ENCODE measurements around the gene PRSS2.

The PRSS2 gene

GRCh38 chr7:142789441-142789840 is 18.7 kb downstream of the PRSS2 start:
- TF ChIP-seq POLR2AphosphoS5 (IDR thresholded peaks at IDR 0.05; ENCODE audit: low read depth, low read length) (no peak), SIN3A (IDR thresholded peaks at IDR 0.05; ENCODE audit: borderline replicate concordance, insufficient read depth, low read length) (no peak), REST (IDR thresholded peaks at IDR 0.05; ENCODE audit: insufficient read depth in 1 of 2, low read depth in 2 of 2, low read length in 2 of 2) (no peak), TAF1 (IDR thresholded peaks at IDR 0.05; ENCODE audit: borderline replicate concordance, insufficient read depth, low read length) (no peak), FOXP2 (optimal IDR thresholded peaks at IDR 0.05; ENCODE audit: borderline replicate concordance, extremely low read depth, extremely low read length, insufficient read depth) (no peak)

GRCh38 chr7:142790056-142790455 is 19.3 kb downstream of the PRSS2 start:
- TF ChIP-seq FOXP2 (optimal IDR thresholded peaks at IDR 0.05; ENCODE audit: borderline replicate concordance, extremely low read depth, extremely low read length, insufficient read depth) (no peak), TAF1 (IDR thresholded peaks at IDR 0.05; ENCODE audit: borderline replicate concordance, insufficient read depth, low read length) (no peak), SIN3A (IDR thresholded peaks at IDR 0.05; ENCODE audit: borderline replicate concordance, insufficient read depth, low read length) (no peak), POLR2AphosphoS5 (IDR thresholded peaks at IDR 0.05; ENCODE audit: low read depth, low read length) (no peak), REST (IDR thresholded peaks at IDR 0.05; ENCODE audit: insufficient read depth in 1 of 2, low read depth in 2 of 2, low read length in 2 of 2) (no peak)

- TF ChIP-seq FOXP2 (optimal IDR thresholded peaks at IDR 0.05; ENCODE audit: borderline replicate concordance, extremely low read depth, extremely low read length, insufficient read depth) (no peak), POLR2AphosphoS5 (IDR thresholded peaks at IDR 0.05; ENCODE audit: low read depth, low read length) (no peak), REST (IDR thresholded peaks at IDR 0.05; ENCODE audit: insufficient read depth in 1 of 2, low read depth in 2 of 2, low read length in 2 of 2) (no peak), TAF1 (IDR thresholded peaks at IDR 0.05; ENCODE audit: borderline replicate concordance, insufficient read depth, low read length) (no peak), SIN3A (IDR thresholded peaks at IDR 0.05; ENCODE audit: borderline replicate concordance, insufficient read depth, low read length) (no peak)
Observed at GRCh38 chr7:142790555-142790954, 19.8 kb downstream of the PRSS2 start.

- TF ChIP-seq REST (IDR thresholded peaks at IDR 0.05; ENCODE audit: insufficient read depth in 1 of 2, low read depth in 2 of 2, low read length in 2 of 2): no peak
- no peak for TF ChIP-seq POLR2AphosphoS5 (IDR thresholded peaks at IDR 0.05; ENCODE audit: low read depth, low read length)
- no peak for TF ChIP-seq FOXP2 (optimal IDR thresholded peaks at IDR 0.05; ENCODE audit: borderline replicate concordance, extremely low read depth, extremely low read length, insufficient read depth)
- TF ChIP-seq SIN3A (IDR thresholded peaks at IDR 0.05; ENCODE audit: borderline replicate concordance, insufficient read depth, low read length): no peak
- no peak for TF ChIP-seq TAF1 (IDR thresholded peaks at IDR 0.05; ENCODE audit: borderline replicate concordance, insufficient read depth, low read length)
Observed at GRCh38 chr7:142791502-142791901, 20.7 kb downstream of the PRSS2 start.

- TF ChIP-seq FOXP2 (optimal IDR thresholded peaks at IDR 0.05; ENCODE audit: borderline replicate concordance, extremely low read depth, extremely low read length, insufficient read depth) (no peak), SIN3A (IDR thresholded peaks at IDR 0.05; ENCODE audit: borderline replicate concordance, insufficient read depth, low read length) (no peak), REST (IDR thresholded peaks at IDR 0.05; ENCODE audit: insufficient read depth in 1 of 2, low read depth in 2 of 2, low read length in 2 of 2) (no peak), POLR2AphosphoS5 (IDR thresholded peaks at IDR 0.05; ENCODE audit: low read depth, low read length) (no peak), TAF1 (IDR thresholded peaks at IDR 0.05; ENCODE audit: borderline replicate concordance, insufficient read depth, low read length) (no peak)
Observed at GRCh38 chr7:142792129-142792528, 21.4 kb downstream of the PRSS2 start.
